ENCODE data around the gene LDLRAP1.
A peak's percentile ranks its signal among the peaks of the same experiment; 100 is the strongest.
"Not testable (repeated sequence)": the region's sequence is repeated elsewhere in the genome, so short reads cannot be mapped to it uniquely, and the experiment has no call there.

LDLRAP1 gene

DNA sequence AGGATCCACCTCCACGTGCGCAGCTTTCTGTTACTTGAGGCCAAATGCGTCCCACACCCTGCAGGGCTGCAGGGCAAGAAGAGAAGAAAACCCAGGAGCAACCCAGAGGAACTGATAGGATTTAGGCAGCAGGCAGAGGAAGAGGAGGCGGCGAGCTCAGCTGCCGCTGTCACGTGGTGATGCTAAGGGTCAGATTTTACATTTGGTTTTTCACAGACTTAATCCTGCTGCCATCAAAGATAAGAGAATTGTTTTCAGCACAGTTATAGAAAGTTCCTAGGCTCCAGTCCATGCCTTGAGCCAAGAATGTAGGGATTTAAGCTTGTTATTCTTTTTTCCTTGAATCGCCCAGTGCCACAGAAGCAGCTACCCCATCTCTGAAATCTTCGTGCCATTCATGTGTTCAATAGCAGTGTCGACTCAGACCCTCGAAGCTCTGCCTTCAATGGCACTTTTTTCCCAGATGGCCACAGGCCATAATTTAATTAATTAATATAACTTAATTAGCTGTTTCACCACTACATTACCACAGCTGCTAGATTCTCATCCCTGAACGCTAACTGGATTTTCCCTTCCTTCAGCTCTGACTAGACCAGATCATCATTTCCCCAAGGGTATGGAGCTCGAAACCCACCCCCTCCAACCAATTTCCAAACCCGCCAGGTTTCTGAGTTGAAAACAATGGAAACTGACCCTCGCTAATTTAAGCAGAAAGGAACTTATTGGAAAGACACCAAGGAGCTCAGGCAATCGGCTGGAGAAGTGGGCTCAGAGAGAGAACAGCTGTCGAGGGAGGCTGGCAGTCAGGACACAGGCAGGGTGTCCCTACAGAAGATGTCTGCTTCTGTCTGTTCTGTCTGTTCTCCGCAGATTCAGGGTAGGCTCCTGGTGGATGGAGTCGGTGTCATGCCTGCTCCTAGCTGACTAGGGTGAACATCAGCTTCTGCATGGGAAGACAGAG lies 36.2 kb downstream of the LDLRAP1 start:
- no peak for DNase-seq

- DNase-seq, result no peak
Measured at GRCh38 chr1:25580927-25581326, 37.5 kb downstream of the LDLRAP1 start.

- no peak for DNase-seq
Measured at GRCh38 chr1:25581764-25582163, 38.4 kb downstream of the LDLRAP1 start.

GRCh38 chr1:25583519-25584370 lies 40.3 kb downstream of the LDLRAP1 start:
- DNase-seq, result no peak

DNA sequence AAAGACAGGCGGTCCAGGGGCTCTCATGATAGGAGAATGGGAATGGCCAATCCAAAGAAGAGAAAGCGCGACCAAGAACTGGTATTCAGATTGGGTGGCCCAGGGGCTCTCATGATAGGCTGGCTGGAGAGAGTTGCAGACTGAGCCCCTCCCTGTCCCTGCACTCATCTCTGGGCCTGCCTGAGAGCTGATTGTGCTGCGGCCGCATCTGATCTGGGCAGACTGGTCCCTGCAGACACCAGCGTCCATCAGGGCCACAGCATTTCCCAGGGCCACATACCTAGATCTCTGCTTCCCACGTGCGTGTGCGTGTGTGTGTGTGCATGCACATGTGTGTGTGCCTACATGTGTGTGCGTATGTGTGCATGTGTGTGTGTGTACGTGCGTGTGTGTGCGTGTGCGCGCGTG lies 42.8 kb downstream of the LDLRAP1 start:
- DNase-seq, result no peak

DNA sequence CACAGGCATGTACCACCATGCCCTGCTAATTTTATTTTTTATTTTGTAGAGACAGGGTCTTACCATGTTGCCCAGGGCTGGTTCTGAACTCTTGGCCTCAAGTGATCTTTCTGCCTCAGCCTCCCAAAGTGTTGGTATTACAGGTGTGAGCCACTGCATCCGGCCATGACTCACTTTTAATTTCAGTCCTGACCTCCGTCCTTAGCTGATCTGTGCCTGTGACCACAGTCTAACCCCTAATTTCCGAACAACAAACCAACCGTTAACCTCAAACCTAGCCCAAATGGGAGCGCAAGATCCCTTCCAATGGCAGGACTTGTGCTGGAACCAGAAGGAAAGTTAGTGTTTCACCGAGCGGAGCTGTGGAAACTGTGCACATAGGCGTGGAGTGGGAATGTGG lies 43.9 kb downstream of the LDLRAP1 start:
- no peak for DNase-seq

- not testable (repeated sequence) for DNase-seq
Measured at GRCh38 chr1:25588224-25588623, 44.8 kb downstream of the LDLRAP1 start.

GRCh38 chr1:25588786-25589185 lies 45.4 kb downstream of the LDLRAP1 start:
- DNase-seq, result not testable (repeated sequence)

- DNase-seq, result no peak
Measured at GRCh38 chr1:25590096-25590824, 46.9 kb downstream of the LDLRAP1 start.

DNA sequence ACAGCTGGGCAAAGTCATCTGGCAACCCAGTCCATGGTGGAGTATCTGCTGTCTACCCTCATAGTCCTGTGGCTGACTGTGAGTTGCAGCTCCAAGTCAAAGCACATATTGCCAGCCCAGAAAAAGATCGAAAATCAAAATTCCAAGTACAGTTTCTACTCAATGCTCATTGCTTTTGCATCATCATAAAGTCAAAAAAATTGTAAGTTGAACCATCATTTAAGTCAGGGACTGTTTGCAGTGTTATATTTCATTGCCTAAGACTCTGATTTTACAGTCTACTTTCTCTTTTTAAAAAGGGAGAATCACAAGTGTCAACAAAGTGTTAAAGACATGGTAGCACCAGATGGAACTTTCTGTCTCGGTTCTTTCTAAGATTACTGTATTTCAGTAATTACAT lies 50.5 kb downstream of the LDLRAP1 start:
- DNase-seq, result no peak

DNA sequence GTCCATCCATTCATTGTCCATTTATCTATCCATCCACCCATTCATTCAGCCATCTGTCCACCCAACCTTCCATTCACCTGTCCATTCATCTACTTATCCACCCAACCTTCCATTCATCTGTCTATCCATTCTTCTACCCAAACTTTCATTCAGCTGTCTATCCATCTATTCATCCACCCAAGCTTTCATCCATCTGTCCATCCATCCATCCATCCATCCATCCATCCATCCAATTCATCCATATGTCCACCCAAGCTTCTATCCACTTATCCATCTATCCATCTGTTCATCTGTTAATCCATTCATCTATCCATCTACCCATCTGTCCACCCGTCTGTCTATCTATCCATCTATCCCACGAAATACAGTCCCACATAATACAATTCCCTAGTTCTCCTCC lies 51.6 kb downstream of the LDLRAP1 start:
- DNase-seq, result no peak

DNA sequence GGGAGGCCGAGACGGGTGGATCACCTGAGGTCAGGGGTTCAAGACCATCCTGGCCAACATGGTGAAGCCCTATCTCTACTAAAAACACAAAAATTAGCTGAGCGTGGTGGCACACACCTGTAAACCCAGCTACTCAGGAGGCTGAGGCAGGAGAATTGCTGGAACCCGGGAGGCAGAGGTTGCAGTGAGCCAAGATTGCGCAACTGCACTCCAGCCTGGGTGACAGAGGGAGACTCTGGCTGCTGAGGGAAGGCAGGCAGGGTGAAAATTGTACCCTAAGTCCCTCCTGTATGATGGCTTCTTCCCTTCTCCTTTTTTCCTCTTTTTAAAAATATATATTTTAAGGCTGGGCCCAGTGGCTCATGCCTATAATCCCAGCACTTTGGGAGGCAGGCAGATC lies 53.2 kb downstream of the LDLRAP1 start:
- DNase-seq, result not testable (repeated sequence)

- no peak for DNase-seq
Measured at GRCh38 chr1:25598879-25599278, 55.5 kb downstream of the LDLRAP1 start.

DNA sequence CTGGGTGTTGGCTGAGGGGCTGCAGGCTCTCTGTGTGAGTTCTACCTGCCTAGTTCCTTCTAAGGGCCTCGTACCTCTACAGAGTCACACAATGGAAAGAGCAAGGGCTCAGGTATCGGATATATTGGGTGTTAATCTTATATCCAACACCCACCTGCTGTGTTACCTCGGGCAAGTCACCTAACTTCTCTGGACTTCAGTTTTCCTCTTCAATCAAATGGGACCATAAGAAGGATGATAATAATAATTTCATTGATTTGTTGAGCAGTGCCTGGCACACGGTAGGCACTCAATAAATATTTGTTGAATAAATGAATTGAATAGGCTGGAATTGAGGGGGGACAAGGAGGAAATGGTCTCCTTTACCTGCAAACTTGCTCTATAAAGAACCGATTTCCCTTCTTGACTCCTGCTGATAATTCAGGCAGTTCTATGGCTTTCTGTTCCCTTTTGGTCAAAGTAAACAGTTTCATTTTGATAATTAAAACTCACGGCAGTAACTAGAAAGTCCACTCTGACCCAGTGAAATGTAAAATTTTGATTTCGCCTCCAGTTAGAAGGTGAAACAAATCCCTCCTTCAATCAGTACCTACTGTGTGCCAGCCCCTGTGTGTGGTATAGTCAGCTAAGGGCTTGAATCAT lies 56.7 kb downstream of the LDLRAP1 start:
- DNase-seq, result no peak

- DNase-seq, result not testable (repeated sequence)
Measured at GRCh38 chr1:25600971-25601699, 57.7 kb downstream of the LDLRAP1 start.

DNA sequence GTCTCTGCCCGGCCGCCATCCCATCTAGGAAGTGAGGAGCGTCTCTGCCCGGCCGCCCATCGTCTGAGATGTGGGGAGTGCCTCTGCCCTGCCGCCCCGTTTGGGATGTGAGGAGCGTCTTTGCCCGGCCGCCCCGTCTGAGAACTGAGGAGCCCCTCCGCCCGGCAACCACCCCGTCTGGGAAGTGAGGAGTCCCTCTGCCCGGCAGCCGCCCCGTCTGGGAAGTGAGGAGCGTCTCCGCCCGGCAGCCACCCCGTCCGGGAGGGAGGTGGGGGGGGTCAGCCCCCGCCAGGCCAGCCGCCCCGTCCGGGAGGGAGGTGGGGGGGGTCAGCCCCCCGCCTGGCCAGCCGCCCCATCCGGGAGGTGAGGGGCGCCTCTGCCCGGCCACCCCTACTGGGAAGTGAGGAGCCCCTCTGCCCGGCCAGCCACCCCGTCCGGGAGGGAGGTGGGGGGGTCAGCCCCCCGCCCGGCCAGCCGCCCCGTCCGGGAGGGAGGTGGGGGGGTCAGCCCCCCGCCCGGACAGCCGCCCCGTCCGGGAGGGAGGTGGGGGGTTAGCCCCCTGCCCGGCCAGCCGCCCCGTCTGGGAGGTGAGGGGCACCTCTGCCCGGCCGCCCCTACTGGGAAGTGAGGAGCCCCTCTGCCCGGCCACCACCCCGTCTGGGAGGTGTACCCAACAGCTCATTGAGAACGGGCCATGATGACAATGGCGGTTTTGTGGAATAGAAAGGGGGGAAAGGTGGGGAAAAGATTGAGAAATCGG lies 60.6 kb downstream of the LDLRAP1 start:
- DNase-seq, result not testable (repeated sequence)

GRCh38 chr1:25607123-25607522 lies 63.7 kb downstream of the LDLRAP1 start:
- DNase-seq, result no peak

DNA sequence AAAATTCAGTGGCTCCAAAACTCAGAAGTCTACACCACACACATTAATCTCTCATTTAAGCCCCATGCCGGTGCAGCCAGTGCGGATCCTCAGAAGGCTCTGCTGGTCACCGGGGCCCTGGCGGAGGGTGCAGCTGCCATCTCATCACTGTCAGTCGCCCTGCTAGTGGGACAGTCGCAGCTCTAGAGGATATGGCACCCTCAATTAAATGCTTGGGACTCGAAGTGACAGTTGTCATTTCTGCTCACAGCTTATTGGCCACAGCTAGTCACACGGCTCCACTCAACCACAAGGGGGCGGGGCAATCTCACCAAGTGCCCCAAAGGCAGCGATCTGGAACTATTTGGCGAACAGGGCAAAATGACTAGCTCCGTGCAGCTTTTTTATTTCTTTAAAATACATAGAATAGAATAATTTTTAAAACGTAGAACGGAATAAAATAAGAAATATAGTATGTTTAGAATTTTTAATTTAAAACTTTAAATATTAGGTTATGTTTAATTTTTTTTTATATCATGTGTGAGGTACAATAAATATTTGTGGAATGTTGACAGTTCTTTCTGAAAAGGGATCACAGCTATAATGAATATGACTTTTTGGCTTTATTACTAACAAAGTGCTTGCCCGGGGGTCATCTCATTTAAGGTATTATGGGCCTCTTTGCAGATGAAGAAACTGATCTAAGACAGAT lies 65.2 kb downstream of the LDLRAP1 start:
- DNase-seq, result peak; percentile 24

DNA sequence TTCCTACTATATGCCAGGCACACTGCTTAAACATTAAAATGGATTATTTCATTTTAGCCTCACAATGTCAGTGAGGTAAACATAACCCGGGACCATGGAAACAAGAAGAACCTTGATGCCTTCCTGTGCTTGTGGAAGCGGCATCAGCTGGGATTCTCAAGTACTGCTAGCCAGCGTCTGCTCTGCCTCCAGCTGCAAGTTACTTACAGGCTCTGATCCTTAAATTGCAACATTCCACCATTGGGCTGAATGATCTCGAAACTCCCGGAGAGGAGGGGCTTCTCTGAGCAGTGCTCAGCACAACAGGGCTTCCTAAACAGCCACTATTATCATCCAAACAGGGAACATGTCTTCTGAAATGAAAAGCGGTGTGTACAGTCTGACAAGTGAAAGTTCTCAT lies 66.5 kb downstream of the LDLRAP1 start:
- no peak for DNase-seq
